NCI-H1436 (cell line): ENCODE measurements around the gene RAD18.

Experiments
- DNase-seq: peaks from one replicate; lab custom pipeline; 2025; lab: John Stamatoyannopoulos, UW

Gene RAD18

DNA sequence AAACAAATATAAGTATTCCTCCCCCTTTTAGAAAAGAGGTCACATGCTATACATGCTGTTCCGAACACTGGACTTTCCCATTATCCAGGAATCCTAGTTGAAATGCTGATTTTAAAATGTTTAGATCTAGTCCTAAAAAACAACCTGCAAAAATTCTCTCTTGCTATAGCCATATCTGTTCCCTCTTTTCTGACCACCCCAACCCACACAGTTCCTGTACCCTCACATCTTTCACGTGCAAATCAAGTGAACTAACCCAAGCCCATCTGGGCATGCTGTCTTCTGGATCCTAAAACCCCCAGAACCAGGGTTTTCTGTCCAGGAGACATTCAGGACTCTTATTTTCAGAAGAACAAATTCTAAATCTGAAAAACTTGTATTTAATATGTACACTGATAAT is 67.4 kb downstream of the RAD18 start:
- DNase-seq: no peak

DNA sequence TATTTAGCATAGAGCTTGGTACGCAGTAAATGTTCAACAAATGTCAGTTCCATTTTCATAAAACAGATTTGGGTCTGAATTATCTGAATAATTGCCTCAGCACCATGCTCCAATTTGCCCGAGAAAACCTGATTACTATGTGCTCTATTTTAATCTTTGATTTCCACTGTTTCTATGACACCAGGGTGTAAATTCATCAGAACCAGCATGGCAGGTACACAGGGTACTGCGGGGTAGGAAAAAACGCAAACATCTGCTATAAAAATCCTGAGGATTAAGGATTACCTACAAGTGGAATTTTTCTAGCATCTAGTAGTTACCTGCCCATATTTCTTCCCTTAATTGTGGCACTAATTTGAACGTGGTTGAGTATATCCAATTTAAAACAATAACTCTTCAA is 70.3 kb downstream of the RAD18 start:
- no peak for DNase-seq

DNA sequence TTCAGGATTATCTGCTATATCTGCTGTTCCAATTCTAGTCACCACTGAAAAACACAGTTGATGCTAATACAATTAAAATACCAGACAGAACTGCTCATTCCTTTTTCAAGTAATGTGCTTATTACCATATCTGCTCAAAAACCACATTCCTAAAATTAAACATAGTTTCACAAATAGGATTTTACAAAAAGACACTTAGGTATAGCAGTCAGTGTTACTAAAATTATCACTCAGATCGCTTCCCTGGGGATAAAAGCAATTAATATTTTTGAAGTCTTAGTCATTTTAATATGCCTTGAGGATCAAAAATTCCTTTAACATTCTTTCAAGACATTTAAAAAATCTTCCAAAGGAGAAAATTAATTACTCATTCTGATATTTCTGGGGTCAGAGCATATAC is 71.5 kb downstream of the RAD18 start:
- DNase-seq: no peak

DNA sequence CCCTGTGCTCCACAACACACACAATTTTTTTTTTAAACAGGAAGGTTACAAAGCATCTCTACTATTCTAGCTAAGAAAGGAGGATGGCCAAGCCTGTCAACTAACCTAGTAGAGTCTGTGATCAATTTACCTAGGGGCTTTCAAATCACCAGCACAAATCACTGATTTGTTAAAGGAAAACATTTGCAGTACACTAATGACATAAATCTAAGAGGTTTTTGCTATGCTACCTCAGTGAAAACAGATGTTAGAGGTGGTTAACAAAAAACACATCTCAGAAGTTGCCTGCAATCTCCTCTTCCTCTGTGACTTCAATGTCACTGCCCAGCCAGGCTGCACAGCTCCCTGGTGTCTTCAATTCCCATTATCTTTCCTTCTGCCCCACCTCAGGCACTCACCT is 72.0 kb downstream of the RAD18 start:
- no peak for DNase-seq

DNA sequence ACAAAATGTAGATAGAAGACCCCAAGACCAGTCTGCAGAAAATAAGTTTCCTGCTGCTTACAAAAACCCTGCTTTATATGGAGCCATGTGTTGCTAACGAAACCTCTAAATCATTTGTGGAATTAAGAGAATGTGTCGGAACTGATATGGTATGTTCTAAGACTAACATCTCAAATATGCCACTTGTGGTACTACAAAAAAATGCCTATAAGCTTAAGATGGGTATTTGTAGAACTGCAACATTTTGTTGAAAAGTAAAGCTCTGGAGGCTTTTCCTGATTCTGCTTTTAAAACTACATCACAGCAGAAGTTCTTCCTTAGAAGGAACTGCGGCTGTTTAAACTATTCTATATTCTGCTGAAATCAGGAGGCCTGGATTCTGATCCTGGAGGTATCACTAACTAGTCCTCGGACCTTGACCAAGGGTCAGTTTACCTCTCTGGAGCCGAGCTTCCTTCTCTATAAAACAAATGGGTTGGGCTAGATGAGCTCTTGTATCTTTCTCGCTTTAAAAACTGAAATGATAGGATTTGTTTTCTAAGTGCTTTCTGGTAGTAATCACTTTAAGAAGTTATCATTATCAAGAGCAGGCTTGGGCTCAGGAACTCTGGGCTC is 74.9 kb downstream of the RAD18 start:
- no peak for DNase-seq

DNA sequence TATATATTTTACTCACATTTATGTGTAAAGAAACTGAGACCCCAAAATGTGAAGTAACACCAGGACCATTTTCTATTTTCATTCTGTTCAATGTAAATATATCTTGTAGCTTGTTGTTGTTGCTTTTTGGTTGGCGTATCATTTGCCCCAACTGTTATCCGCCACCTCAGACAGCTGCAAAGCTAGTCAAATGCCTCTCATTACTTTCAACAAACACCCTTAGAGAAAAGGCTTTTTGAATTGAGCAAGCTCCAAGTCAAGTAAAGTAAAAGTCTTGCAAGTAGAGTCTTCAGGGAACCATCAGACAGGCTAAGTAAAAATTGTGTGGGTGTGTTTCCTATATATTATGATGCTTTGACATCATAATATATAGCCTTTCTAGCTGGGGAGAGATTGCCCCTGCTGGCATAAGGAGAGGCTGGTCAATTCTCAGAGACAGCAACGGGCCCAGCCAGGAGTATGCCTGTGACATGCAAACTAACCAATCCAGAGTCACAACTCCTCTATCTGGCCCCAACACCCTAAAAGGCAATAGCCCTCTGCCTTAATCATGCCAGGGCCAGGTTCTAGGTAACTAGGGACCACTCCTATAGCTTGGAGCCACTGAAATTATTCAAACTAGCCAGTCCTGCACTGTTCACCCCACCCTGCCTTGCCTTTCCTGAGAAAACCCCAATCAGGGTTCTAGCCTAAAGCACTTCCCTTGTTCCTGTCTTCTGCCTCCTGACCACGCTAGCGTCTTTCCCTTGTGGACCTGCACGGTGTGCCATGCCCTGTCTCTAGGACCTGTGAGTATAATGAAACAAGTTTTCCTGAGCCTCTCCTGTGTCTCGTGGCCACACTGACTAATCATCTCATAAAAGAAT is 75.6 kb downstream of the RAD18 start:
- no peak for DNase-seq

DNA sequence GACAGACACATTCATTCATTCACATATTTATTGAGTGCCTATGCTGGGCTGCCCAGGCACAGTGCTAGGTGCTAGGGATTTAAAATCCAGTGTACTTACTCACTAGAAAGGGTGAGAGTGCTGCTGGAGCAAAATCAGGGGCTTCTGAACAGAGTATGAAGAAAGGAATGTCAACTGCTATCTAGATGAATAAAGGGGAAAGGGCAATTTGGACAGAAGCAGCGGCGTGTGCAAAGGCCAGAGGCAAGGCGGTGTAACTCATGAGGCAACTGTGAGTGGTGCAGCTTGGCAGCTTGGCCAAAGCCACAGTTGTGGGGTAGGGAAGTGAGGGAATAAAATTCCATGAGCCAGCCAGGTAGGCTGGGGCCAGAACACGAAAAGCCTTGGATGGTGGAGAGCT is 76.7 kb downstream of the RAD18 start:
- DNase-seq: no peak

DNA sequence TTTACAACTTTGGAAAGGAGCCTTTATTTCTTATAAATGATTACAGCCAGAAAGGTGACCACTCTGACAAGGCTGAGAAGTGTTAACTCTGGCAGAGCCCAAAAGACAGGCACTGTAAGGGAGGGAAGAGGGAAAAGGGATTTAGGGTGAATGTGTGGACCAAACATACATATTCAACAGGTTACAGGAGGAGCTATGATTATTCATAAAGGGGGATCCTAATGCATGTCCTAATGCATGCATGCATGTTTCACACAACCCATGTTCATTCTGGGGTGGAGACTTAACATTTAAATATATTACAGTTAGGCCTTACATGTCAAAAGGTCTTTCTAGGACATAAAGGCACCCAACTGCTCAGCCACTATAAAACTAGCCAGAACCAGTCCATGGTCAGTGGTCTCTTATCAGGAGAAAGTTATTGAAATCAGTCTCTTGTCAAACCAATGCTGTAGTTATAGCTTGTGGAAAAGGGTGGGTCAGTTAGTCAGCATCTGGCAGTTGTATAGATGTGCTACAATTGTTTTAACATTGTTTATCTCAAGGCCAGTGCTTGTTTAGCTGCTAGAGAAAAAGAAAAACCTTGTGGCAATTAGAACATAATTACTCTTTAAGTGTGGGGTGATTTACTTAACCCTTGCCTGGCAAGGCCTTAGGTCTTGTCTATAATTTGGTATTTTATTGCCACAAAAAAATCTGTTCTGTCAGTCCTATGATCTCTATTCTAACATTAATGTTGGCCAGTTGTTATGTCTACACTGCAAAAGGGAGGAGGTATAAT is 77.5 kb downstream of the RAD18 start:
- DNase-seq: no peak

DNA sequence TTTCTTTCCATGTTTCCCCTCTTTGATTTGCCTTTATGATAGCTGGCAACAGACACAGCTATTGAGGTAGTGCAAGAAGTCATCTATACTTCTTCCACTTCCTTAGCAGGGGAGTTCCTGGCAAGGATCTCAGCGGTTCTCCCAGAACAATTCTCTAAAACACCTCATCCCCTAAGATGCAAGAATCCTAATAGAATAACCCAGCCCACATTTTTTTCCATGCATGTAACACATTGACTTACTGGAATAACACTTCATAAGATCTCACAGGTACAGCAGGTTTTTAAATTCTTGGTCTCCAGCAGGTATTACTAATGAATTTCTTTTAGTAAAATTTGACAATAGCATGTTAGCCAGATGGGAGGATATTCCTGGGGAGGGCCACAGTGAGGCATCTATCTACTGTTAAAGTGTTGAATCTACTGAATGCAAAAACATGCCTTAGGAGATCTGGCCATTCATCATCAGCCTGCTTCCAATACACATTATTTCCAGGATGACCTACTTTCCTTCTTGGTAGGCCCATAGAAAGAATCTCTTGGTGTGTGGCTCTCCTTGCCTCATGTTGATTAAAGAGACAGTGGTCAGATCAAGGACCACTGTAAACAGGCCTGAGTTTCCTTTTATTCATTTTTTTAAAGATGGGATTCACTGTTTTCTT is 78.5 kb downstream of the RAD18 start:
- no peak for DNase-seq

DNA sequence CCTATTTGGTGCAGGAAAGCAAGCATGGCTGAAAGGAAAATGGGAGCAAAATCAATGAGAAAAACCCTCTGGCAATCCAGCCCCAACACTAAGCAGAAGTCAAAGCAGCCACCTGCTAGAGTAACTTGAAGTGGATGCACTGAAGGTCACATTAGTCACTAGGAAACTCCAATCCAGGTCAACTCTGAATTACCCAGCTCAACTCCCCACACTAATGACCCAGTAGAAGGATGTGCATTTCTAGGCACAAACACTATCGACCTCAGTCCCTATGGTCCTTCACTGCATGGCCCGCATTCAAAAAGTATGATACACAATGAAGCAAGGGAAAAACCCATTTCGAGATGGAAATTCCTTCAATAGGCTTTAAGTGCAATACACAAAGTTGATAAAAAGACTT is 80.6 kb downstream of the RAD18 start:
- no peak for DNase-seq

DNA sequence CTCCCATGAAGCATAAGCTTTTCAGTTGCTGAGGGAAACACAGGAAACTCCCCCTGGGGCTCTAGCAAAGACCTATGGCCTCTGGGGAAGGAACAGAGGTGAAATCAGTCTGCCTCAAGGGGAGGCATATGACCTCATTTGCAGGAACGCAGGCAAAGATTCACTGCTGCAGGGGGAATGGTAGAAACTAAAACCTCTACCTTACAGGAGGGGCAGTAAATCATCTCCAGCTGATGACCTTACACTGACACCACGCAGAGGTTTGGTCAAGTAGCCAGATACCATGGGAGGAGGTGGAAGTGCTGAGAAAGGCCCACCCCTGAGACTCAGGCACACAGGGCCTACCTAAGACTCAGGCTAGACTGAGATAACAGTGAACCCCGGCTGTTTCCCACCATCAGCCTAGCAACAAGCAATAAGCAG is 81.1 kb downstream of the RAD18 start:
- DNase-seq: no peak

DNA sequence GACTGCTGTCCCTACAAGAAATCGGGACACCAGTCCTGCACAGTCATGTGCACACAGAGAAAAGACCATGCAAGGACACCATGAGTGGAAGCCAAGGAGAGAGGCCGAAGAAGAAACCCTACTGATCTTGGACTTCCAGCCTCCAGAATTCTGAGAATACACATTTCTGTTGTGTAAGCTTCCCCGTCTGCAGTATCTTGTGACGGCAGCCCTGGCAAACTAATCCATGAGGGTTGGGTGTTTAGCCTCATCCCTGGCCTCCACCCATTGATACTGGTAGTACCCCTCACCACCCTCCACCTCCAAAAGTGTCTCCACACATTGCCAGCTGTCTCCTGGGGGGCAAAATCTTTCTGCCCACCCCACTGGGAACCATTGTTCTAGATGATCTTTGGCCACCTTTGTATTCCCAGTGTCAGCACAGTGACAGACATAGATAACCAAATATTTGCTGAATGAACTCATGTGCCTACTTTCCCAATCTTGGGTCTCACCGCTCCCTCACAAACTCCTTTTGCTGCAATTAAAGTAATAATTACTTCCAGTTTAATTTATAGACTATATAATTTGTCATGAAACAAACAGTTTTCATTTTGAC is 83.8 kb downstream of the RAD18 start:
- no peak for DNase-seq

DNA sequence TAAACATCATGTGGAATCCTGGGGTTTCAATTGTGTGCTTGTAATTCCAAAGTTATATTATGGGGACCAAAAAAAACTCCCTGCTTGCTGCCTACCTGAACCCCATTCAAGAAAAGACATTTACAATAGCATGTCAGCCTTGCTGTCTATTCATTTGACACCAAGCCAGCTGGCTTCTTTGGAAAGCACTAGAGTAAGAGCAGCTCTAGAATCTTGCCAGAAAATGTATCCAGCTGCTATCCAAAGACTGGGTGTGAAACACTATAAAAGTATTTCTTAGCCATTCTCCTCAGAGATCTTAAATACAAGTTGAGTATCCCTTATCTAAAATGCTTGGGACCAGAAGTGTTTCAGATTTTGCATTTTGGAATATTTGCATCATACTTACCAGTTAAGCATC is 87.4 kb downstream of the RAD18 start:
- DNase-seq: no peak

DNA sequence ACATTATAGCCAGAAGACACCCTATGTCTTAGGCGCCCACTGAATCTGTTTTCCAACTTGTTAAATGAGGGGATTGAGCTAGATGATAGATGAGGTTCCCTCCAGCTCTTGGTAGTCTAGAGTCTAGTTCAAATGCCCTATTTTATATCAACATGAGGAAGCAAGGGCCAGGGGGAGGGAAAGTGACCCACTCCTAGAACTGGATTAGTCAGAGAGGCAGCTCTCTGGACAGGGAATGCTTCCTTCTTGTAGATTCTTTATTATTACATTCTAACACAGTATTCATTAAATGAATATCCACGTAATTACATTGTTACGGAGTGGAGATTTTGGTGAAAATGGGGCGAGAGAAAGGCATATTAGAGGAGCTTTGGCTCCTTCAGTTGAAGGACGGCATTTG is 89.5 kb downstream of the RAD18 start:
- DNase-seq: no peak

DNA sequence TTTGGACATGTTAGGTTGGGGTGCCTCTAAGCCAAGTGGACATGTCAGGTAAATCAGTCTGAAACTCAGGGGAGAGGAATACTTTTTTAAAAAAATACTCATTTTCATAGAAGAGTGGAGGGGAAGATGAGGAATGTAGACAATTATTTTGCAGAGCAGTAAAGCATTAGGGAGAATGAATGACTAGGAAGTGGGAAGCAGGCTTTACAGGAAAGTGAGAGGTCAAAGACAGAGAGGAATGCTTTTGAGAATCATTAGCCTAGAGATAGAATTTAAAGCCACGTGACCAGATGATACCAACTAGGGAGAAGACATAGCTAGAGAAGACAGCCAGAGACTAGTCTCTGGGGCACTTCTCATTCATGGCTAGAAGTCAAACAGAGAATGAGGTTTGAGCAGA is 91.0 kb downstream of the RAD18 start:
- no peak for DNase-seq

DNA sequence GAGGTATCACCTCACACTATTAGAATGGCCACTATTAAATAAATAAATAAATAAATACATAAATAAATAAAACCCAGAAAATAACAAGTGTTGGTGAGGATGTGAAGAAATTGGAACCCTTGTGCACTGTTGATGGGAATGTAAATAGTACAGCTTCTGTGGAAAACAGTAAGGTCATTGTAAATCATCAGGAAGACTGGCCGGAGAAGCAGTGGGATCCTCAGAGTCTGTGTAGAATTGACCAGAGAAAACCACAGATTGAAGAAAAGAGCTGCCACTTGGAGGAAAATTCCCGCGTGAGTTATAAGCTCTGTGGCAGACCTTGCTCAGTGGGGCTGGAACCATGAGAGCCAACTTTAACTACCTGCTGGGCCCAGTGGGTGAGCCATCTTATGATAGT is 92.0 kb downstream of the RAD18 start:
- no peak for DNase-seq

DNA sequence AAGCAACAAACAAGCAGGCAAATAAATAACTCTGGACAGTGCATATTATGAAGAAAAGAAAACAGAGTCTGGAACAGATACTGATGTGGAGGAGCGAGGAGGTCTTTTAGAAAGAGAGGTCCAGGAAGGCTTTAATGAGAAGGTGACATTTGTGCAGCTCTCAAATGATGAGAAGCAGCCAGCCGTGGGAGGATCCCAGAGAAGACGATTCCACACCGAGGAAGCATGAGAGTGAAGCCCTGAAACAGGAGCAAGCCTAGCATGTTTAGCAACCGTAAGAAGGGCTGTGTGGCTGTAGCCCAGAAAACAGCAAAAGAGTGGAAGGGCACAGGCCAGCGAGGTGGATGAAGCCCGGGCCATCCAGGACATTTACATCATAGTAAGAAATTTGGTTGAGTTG is 93.1 kb downstream of the RAD18 start:
- no peak for DNase-seq

DNA sequence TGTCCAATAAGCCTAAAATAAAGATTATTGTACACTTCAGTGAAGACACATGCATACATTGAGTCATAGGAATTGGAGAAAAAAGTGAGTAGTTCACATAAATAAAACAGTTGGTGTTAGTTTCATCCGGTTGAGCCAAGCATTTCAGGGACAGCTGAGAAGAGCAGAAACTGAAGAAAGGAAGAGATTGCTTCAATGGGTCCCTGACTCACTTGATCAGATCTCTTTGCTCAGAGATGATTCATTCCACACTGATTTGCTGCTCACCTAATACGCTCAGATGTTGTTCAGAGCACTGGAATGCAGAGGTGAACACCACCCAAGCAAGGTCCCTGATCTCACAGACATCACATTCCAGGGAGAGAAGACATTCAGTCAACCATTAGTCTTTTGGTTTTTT is 93.7 kb downstream of the RAD18 start:
- DNase-seq: no peak

DNA sequence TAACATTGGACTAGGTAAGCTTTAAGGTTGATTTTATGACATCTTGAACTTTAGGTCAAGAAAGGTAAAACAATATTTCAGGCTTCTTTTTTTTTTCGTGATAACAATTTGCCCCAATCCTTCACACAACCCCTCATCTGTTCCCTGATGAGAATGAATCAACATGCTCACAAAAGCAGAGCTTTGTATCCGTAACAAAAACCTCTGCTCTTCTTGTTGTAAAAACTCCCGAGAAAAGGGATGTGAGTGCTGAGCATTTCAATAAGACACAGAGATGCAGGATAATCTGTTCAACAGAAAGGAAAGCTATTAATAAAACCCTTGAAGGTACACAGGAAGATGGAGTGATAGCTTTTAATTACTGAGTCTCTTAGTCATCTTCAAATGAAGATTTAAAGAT is 94.3 kb downstream of the RAD18 start:
- no peak for DNase-seq

DNA sequence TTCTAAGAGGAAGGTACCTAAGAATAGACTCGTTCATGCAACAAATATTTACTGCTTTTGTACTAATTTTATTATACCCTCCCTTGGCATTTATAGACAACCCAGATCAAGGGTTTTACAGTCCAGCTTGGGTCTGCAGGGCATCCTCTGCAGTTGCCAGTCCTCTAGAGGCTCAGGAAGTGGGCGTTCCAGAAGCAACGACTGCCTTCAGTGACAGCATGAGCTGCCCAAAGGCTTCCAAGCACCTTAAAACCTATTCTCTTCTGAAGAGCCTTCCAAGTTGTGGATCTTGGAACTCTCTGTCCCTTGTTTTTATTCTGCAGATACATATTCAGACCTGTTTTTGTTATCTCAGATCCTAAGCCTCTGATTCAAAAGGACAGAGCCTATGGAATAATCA is 95.6 kb downstream of the RAD18 start:
- no peak for DNase-seq

DNA sequence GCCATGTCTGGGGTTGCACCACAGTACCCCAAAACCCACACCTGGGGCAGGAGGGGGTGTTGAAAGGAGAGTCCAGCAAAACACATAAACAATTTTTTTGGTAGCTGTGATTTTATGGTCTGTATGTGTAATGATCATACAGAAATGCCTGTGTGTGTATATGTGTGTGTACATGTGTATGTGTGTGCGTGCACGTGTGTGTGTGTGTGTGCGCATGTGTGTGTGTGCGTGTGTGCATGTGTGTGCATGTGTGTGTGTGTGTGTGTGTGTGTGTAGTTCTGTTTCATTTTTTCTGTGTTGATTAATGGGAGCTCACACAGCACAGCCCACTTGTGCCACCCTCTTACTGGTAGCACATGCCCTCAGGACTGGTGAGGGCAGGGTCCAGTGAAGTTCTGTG is 97.6 kb downstream of the RAD18 start:
- no peak for DNase-seq
